Nephron (organoid): ENCODE data around the gene F5.

ENCODE experiments used
- H3K27ac Mint-ChIP-seq, 3 experiments: 2 replicates each; pipeline ENCODE4 v1.8.0; 2020; ENCODE audit warnings: mixed read lengths in 3 of 3, mild to moderate bottlenecking in 2 of 3, moderate library complexity in 1 of 3
- H3K27me3 Mint-ChIP-seq: 2 replicates; pipeline ENCODE4 v1.8.0; 2021; ENCODE audit warnings: low read depth, mild to moderate bottlenecking, moderate library complexity, mixed read lengths
- H3K36me3 Mint-ChIP-seq: 2 replicates; pipeline ENCODE4 v1.8.0; 2020; ENCODE audit warnings: low read depth, mixed read lengths
- H3K4me1 Mint-ChIP-seq: 2 replicates; pipeline ENCODE4 v1.8.0; 2020; ENCODE audit warnings: mixed read lengths
- H3K4me3 Mint-ChIP-seq, 3 experiments: 2 replicates each; pipeline ENCODE4 v1.8.0; 2020; ENCODE audit warnings: mild to moderate bottlenecking in 3 of 3, mixed read lengths in 3 of 3, moderate library complexity in 2 of 3
- H3K9me3 Mint-ChIP-seq: 2 replicates; pipeline ENCODE4 v1.8.0; 2020; ENCODE audit warnings: mixed read lengths
- CTCF ChIP-seq, 3 experiments: fragments of 200-600 bp; sonication (generic); IDR thresholded peaks; one replicate each; pipeline ENCODE4 v1.5.0; 2021; ENCODE audit warnings: antibody characterized with exemption in 3 of 3; ENCODE audit not compliant: unreplicated experiment in 3 of 3

F5 gene

GRCh38 chr1:169586395-169587255, at the start of gene F5:
F5 (minus strand) TSS chr1:169586481; CDS start chr1:169586386, 95 bp downstream.
- Mint-ChIP-seq H3K27me3 (peaks cover 60% of the 10 kb centered on the region), H3K4me3 (no peak within 1 kb of the TSS), H3K36me3 (no peaks in the 10 kb centered on the region), H3K9me3 (no peaks in the 10 kb centered on the region), H3K4me1 (no peaks in the 10 kb centered on the region), H3K27ac (no peak within 1 kb of the TSS)
- TF ChIP-seq CTCF (IDR thresholded peaks at IDR 0.05; ENCODE audit: unreplicated experiment in 3 of 3), result peak; percentile 40 to 48 (median 45)

- no peaks in the 10 kb centered on the region for H3K36me3 Mint-ChIP-seq
- no peak overlapping the region for H3K27ac Mint-ChIP-seq
- no peak overlapping the region for H3K4me3 Mint-ChIP-seq
- H3K4me1 Mint-ChIP-seq, result no peaks in the 10 kb centered on the region
- H3K9me3 Mint-ChIP-seq, result peaks cover 24% of the 10 kb centered on the region
- no peaks in the 10 kb centered on the region for H3K27me3 Mint-ChIP-seq
- TF ChIP-seq CTCF (IDR thresholded peaks at IDR 0.05; ENCODE audit: unreplicated experiment in 3 of 3), result no peak
Measured at GRCh38 chr1:169634877-169635276, 48.6 kb upstream of the F5 start.

GRCh38 chr1:169634145-169634544, 47.9 kb upstream of the F5 start:
- Mint-ChIP-seq H3K9me3 (peaks cover 24% of the 10 kb centered on the region), H3K4me1 (no peaks in the 10 kb centered on the region), H3K27ac (no peak overlapping the region), H3K4me3 (no peak overlapping the region), H3K27me3 (no peaks in the 10 kb centered on the region), H3K36me3 (no peaks in the 10 kb centered on the region)
- TF ChIP-seq CTCF (IDR thresholded peaks at IDR 0.05; ENCODE audit: unreplicated experiment in 3 of 3), result no peak

GRCh38 chr1:169631249-169631648, 45.0 kb upstream of the F5 start:
- TF ChIP-seq CTCF (IDR thresholded peaks at IDR 0.05; ENCODE audit: unreplicated experiment in 3 of 3), result no peak
- peaks cover 4% of the 10 kb centered on the region for H3K27me3 Mint-ChIP-seq
- H3K9me3 Mint-ChIP-seq, result peaks cover 18% of the 10 kb centered on the region
- H3K4me3 Mint-ChIP-seq, result no peak overlapping the region
- no peaks in the 10 kb centered on the region for H3K4me1 Mint-ChIP-seq
- no peak overlapping the region for H3K27ac Mint-ChIP-seq
- no peaks in the 10 kb centered on the region for H3K36me3 Mint-ChIP-seq

GRCh38 chr1:169630006-169630405, 43.7 kb upstream of the F5 start, which contains the start of gene SELP:
SELP (minus strand) TSS chr1:169630124; CDS start chr1:169630074, 50 bp downstream.
- Mint-ChIP-seq H3K27ac (no peak within 1 kb of the TSS), H3K4me3 (no peak within 1 kb of the TSS), H3K36me3 (no peaks in the 10 kb centered on the region), H3K4me1 (no peaks in the 10 kb centered on the region), H3K9me3 (peaks cover 13% of the 10 kb centered on the region), H3K27me3 (peaks cover 4% of the 10 kb centered on the region)
- TF ChIP-seq CTCF (IDR thresholded peaks at IDR 0.05; ENCODE audit: unreplicated experiment in 3 of 3), result no peak

- H3K27me3 Mint-ChIP-seq, result peaks cover 7% of the 10 kb centered on the region
- H3K9me3 Mint-ChIP-seq, result peaks cover 2% of the 10 kb centered on the region
- no peaks in the 10 kb centered on the region for H3K36me3 Mint-ChIP-seq
- H3K4me3 Mint-ChIP-seq, result no peak overlapping the region
- H3K27ac Mint-ChIP-seq, result no peak overlapping the region
- no peaks in the 10 kb centered on the region for H3K4me1 Mint-ChIP-seq
- TF ChIP-seq CTCF (IDR thresholded peaks at IDR 0.05; ENCODE audit: unreplicated experiment in 3 of 3), result no peak
Measured at GRCh38 chr1:169624912-169625311, 38.6 kb upstream of the F5 start.
